ENCODE results near the gene HOXC9.

Gene HOXC9

GRCh38 chr12:53958128-53958527 lies 41.8 kb upstream of the HOXC9 start:
- no peak for TF ChIP-seq CTCF (IDR thresholded peaks at IDR 0.05; ENCODE audit: extremely low read depth, missing control alignments)
- no peak for DNase-seq (ENCODE audit: low spot score)

DNA sequence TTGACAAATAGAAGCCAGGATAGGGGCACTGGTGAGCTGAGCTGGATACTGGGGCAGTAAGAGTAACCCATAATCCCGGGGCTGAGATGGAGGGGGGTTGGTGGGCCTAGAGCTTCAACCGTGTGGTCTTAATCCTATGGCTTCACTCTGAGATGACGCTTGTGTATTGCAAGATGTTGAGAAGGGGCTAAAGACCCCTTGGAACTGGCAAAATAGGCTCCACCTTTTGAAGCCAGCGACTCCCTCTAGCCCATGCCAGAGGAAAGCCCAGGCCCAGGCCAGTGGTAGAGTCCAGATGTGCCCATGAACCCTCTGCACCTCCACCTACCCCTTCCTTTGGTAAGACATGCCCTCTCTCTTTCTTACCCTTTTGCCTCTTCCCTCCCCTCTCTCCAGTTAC lies 40.6 kb upstream of the HOXC9 start:
- TF ChIP-seq CTCF (IDR thresholded peaks at IDR 0.05; ENCODE audit: extremely low read depth, missing control alignments), result no peak
- DNase-seq (ENCODE audit: low spot score), result no peak

DNA sequence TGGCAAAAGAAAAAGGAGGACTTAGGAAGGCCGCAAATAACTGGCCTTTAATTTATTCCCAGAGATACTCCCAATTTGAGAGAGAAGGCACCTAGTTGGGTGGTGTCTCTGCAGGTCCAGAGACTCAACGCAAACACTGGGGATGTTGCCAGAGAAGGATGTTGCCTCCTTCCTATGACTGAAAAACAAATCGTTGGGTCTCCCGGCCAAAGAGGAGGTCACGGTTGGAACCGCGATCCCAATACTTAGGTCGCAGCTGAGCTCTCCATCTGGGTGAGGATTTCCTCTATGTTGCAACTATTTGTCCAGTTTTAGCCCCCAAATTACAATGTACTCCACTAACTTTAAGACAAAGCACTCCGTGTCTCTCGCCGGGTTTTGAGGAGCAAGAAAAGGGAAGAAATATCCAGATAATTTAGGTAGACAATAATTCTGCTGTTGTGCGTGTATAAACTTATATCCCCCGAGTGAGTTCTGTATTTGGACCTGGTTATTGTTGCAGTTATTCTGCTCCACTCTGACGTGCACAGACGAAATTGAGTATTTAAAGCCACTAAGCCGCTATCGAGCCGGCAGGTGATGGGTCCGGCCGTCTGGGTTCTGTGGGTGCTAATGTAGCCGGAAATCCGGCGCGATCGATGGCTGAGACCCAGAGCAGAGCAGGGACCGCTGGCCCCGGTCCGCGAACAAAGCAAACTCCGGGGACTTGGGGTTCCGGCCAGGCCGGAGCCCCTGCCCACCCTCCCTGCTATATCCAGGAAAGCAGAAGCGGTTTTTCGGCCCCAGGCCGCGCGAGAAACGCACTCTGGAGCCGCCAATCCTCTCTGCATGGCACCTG lies 39.6 kb upstream of the HOXC9 start:
- no peak for DNase-seq (ENCODE audit: low spot score)
- no peak for TF ChIP-seq CTCF (IDR thresholded peaks at IDR 0.05; ENCODE audit: extremely low read depth, missing control alignments)

DNA sequence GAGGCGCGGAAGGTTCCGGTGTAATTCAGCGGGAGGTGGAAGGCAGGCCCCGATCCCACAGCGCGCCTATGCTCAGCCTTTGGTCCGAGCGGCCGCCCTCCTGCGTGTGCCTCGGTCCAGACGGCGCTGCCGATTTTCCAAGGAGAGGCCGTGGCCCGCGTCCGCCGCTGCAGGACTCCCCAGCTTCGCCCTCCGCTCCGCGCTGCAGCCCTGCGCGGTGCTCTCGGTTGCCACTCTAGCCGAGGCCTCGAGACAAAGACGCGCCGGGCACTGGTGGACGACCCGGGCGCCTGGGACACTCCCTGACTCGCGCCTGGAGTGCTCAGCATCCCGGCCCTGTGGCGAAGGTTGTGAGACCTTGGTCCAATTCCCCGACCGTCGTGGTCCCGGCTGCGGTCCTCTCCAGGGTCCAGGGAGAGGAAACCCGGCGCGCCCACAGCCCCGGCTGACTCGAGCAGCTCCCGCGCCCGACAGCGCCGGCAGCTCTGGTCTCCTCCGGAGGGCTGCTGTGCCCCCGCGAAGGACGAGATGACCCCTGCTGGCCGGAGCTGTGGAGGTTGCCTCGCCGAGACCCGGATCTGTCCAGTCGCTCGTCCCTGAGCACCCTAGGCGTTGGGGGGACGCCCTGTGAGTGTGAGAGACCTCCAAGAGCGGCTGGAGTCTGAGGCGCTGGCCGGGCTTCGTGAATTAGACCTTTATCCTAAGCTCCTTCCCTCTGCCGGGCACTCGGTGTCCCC lies 38.8 kb upstream of the HOXC9 start:
- no peak for DNase-seq (ENCODE audit: low spot score)
- no peak for TF ChIP-seq CTCF (IDR thresholded peaks at IDR 0.05; ENCODE audit: extremely low read depth, missing control alignments)

DNA sequence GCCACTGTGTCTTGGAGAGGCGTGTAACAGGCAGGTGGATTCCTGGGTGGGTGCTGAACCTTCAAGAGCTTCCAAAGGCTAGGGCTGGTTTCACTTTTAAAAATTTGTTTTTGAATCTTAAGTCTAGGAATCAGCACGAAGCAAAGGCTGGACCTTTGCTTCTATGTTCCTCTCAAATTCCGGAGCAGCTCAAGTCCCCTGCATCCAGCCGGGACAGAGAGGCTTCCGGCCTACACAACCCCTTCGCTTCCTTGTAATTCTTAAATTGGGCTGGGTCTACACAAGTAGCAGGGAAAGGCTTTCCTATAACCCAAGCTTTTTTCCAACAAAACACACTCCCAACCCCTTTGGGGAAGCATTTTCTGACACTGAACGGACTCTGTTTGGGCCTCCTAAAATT lies 37.0 kb upstream of the HOXC9 start:
- TF ChIP-seq CTCF (IDR thresholded peaks at IDR 0.05; ENCODE audit: extremely low read depth, missing control alignments), result no peak
- DNase-seq (ENCODE audit: low spot score), result no peak

DNA sequence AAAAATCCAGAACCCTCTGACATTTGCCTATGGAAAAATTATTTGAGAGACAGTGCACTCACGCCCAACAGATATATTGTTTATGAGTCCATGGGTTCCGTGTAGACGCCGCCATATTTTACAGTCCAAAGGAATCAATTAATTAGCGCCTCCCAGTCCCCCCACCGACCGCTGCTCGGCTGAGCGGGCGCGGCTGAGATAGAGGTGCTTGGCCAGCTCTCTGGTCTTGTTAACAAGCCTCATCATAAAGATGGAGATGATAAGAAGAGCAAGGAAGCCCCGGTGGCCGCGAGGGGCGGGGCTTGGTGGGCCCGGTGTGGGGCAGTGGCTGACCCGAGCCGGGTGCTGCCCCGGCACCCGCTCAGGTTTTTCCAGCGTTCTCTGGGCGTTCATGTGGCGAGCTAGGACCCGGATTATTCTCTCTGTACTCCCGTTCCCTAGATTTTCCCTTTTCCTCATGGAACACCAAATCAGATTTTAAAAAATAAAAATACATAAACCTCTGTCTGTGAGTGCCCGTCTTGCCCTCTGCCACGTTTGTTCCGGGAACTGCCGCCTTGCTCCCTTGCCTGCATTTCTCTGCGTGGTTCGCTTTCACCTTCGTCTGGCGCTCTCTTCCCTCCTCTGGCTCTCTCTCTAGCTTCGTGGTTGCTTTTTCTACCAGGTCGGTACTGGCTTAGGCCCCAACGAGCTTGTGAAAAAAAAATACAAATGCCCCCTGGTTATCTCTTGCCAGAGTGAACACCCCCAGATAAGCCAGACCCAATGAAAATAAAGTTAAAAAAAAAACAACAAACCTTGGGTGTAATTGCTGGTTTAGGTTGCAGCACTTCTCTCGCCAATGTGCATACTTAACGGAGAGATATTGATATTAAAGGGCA lies 36.3 kb upstream of the HOXC9 start:
- no peak for TF ChIP-seq CTCF (IDR thresholded peaks at IDR 0.05; ENCODE audit: extremely low read depth, missing control alignments)
- DNase-seq (ENCODE audit: low spot score), result no peak
